Measurements from ENCODE around the gene CHCHD3.

Gene CHCHD3

DNA sequence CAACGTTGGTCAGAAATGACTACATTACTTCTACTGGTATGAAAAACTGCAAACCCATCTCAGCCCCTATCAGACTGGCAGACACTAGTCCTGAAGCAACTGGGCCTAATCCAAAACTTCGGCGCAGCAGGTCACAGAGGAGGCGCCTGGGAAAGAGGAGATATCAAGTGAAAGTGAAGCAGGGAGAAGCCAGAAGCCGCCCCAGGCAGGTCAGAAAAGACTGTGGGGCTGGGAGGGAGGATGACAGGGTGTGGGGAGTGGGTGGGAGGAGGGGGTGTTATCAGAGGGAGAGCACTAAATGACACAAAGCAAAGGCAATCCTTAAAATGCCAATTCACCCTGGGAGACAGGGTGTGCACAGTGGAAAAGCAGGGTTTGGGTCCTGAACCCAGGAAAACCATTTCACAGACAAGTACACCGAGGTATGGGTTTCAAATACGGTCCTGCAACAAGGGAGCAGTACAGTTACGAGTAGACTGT is 731 bp downstream of the CHCHD3 start:
- ChIA-PET POLR2A (interaction anchor here (1.0 kb wide), 1 partner anchor 66 kb away, joined by 3 read pairs; no protein-coding TSS in a partner anchor), CTCF (no interaction called here)
- Histone ChIP-seq H3K4me1 (ENCODE audit: control insufficient read depth, insufficient read depth, low read length) (peaks cover 6% of the 10 kb centered on the region; the same call in 1 of the 2 replicates), H3K36me3 (ENCODE audit: control insufficient read depth in 2 of 2, insufficient read depth in 1 of 2, low read length in 2 of 2) (peaks cover 0 to 13% of the 10 kb centered on the region in 2 experiments), H3K27ac (ENCODE audit: extremely low read depth, low read depth, low read length) (peak overlapping the region; percentile 70; the same call in 1 of the 2 replicates), H3K4me3 (ENCODE audit: low read depth, low read length) (peak overlapping the region; percentile 69), H3K9me3 (ENCODE audit: control insufficient read depth, insufficient read depth, low read depth, low read length) (no peaks in the 10 kb centered on the region)
- TF ChIP-seq IKZF3 (tag by site-specific recombination; IDR thresholded peaks at IDR 0.05) = 0 out of 2 replicates have a peak, but pooled peaks have one; percentile 9
- no peak for TF ChIP-seq SP3 (tag by site-specific recombination; IDR thresholded peaks at IDR 0.05)
- TF ChIP-seq, protein P1, sequence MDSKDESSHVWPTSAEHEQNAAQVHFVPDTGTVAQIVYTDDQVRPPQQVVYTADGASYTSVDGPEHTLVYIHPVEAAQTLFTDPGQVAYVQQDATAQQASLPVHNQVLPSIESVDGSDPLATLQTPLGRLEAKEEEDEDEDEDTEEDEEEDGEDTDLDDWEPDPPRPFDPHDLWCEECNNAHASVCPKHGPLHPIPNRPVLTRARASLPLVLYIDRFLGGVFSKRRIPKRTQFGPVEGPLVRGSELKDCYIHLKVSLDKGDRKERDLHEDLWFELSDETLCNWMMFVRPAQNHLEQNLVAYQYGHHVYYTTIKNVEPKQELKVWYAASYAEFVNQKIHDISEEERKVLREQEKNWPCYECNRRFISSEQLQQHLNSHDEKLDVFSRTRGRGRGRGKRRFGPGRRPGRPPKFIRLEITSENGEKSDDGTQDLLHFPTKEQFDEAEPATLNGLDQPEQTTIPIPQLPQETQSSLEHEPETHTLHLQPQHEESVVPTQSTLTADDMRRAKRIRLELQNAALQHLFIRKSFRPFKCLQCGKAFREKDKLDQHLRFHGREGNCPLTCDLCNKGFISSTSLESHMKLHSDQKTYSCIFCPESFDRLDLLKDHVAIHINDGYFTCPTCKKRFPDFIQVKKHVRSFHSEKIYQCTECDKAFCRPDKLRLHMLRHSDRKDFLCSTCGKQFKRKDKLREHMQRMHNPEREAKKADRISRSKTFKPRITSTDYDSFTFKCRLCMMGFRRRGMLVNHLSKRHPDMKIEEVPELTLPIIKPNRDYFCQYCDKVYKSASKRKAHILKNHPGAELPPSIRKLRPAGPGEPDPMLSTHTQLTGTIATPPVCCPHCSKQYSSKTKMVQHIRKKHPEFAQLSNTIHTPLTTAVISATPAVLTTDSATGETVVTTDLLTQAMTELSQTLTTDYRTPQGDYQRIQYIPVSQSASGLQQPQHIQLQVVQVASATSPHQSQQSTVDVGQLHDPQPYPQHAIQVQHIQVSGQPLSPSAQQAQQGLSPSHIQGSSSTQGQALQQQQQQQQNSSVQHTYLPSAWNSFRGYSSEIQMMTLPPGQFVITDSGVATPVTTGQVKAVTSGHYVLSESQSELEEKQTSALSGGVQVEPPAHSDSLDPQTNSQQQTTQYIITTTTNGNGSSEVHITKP (tag by site-specific recombination; IDR thresholded peaks at IDR 0.05) = no peak
- TF ChIP-seq ZNF239 (tag by site-specific recombination; IDR thresholded peaks at IDR 0.05) = no peak
- peak; percentile 66; the same call in 1 of the 2 replicates for TF ChIP-seq PRDM1 (tag by site-specific recombination; IDR thresholded peaks at IDR 0.05)
- peak; percentile 67 for TF ChIP-seq ZFHX2 (tag by site-specific recombination; conservative IDR thresholded peaks at IDR 0.05)
- no peak for TF ChIP-seq ZNF830 (tag by site-specific recombination; IDR thresholded peaks at IDR 0.05; ENCODE audit: low read depth)
- TF ChIP-seq ZNF837 (tag by site-specific recombination; IDR thresholded peaks at IDR 0.05) = no peak
- TF ChIP-seq ZBTB7A (tag by site-specific recombination; IDR thresholded peaks at IDR 0.05; ENCODE audit: low read depth) = no peak
- TF ChIP-seq KLF1 (tag by site-specific recombination; IDR thresholded peaks at IDR 0.05) = peak; percentile 50
- no peak for TF ChIP-seq ZNF560 (tag by site-specific recombination; IDR thresholded peaks at IDR 0.05; ENCODE audit: borderline replicate concordance)
- no peak for TF ChIP-seq ZNF843 (tag by site-specific recombination; IDR thresholded peaks at IDR 0.05)
- TF ChIP-seq KLF10 (tag by site-specific recombination; IDR thresholded peaks at IDR 0.05) = no peak
- peak; percentile 81 for TF ChIP-seq EGR2 (tag by site-specific recombination; IDR thresholded peaks at IDR 0.05; ENCODE audit: low read depth)
- peak; percentile 59; the same call in 1 of the 2 replicates for TF ChIP-seq WT1 (tag by site-specific recombination; IDR thresholded peaks at IDR 0.05)

DNA sequence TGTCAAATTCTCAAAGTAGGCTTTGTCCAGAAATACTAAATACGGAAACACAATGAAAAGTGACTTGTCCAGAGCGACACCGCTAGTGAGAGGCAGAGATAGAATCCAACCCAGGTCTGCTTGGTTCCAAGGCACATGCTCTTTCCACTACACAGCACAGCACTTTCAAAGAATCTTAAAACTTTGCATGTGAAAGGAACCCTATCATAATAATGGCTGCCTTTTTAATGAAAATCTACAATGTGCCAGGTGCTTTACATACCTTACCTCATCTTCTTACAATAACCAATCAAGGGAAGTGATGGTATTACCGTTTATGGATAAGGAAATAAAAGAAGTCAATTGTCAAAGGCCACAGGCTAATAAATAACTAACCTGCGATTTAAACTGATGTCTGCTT is 2.6 kb downstream of the CHCHD3 start:
- POLR2A ChIA-PET = no interaction called here
- CTCF ChIA-PET = no interaction called here
- no peak overlapping the region for H3K4me3 ChIP-seq (ENCODE audit: low read depth, low read length)
- peaks cover 0 to 18% of the 10 kb centered on the region in 2 experiments for H3K36me3 ChIP-seq (ENCODE audit: control insufficient read depth in 2 of 2, insufficient read depth in 1 of 2, low read length in 2 of 2)
- no peak for TF ChIP-seq ZSCAN16 (tag by site-specific recombination; IDR thresholded peaks at IDR 0.05)
- no peak for TF ChIP-seq ZFHX2 (tag by site-specific recombination; conservative IDR thresholded peaks at IDR 0.05)
- no peak for TF ChIP-seq GLI2 (tag by site-specific recombination; IDR thresholded peaks at IDR 0.05; ENCODE audit: borderline replicate concordance, low read depth)
- no peak for TF ChIP-seq KLF8 (tag by site-specific recombination; IDR thresholded peaks at IDR 0.05)
- no peak for TF ChIP-seq KLF9 (tag by site-specific recombination; IDR thresholded peaks at IDR 0.05; ENCODE audit: low read depth)
- TF ChIP-seq SP7 (tag by site-specific recombination; IDR thresholded peaks at IDR 0.05) = no peak
- no peak for TF ChIP-seq ZNF529 (tag by site-specific recombination; IDR thresholded peaks at IDR 0.05; ENCODE audit: insufficient replicate concordance)
- no peak for TF ChIP-seq ZNF549 (tag by site-specific recombination; IDR thresholded peaks at IDR 0.05)
- no peak for TF ChIP-seq ZNF658 (tag by site-specific recombination; IDR thresholded peaks at IDR 0.05)
- TF ChIP-seq ZNF292 (tag by site-specific recombination; IDR thresholded peaks at IDR 0.05; ENCODE audit: borderline replicate concordance, low read depth) = no peak
- no peak for TF ChIP-seq ZIC2 (tag by site-specific recombination; IDR thresholded peaks at IDR 0.05)
- TF ChIP-seq ZNF366 (tag by site-specific recombination; conservative IDR thresholded peaks at IDR 0.05) = no peak
- no peak for TF ChIP-seq ZNF473 (tag by site-specific recombination; IDR thresholded peaks at IDR 0.05)
- no peak for TF ChIP-seq HOXA7 (CRISPR knock-in tag; IDR thresholded peaks at IDR 0.05; ENCODE audit: borderline replicate concordance)
- no peak for TF ChIP-seq ZNF157 (tag by site-specific recombination; IDR thresholded peaks at IDR 0.05)
- TF ChIP-seq GLIS1 (tag by site-specific recombination; IDR thresholded peaks at IDR 0.05) = no peak
- TF ChIP-seq ZNF16 (tag by site-specific recombination; IDR thresholded peaks at IDR 0.05; ENCODE audit: low read depth) = no peak
- no peak for TF ChIP-seq ZNF2 (tag by site-specific recombination; IDR thresholded peaks at IDR 0.05)
- no peak overlapping the region for H3K27ac ChIP-seq (ENCODE audit: extremely low read depth, low read depth, low read length)
- H3K9me3 ChIP-seq (ENCODE audit: control insufficient read depth, insufficient read depth, low read depth, low read length) = no peaks in the 10 kb centered on the region
- H3K4me1 ChIP-seq (ENCODE audit: control insufficient read depth, insufficient read depth, low read length) = peaks cover 6% of the 10 kb centered on the region; the same call in 1 of the 2 replicates
